ENCODE data around the gene GANC. TPM values are rescaled to one million over a fixed set of nuclear protein-coding genes. Genes with fewer than 3 reads are reported as not detected.

GANC gene
- total RNA-seq = 9.4 and 16.3 TPM in 2 replicates

GRCh38 chr15:42272939-42273899 is at the start of gene GANC, which contains the start of gene TMEM87A:
GANC (plus strand) TSS chr15:42273201; CDS start chr15:42274482, 1,281 bp downstream.
TMEM87A (minus strand) TSS chr15:42273433; CDS start chr15:42273398, 35 bp downstream.

GRCh38 chr15:42359249-42359648 is 86.2 kb downstream of the GANC start, which contains the start of gene CAPN3:
CAPN3 (plus strand) TSS chr15:42359501; CDS start chr15:42359806, 305 bp downstream.

Other genes with a start within 250 kb of the GANC start
- gene PLA2G4D, start 178.6 kb upstream of the GANC start, total RNA-seq = not detected in 2 replicates
- gene PLA2G4F, start 116.6 kb upstream of the GANC start, total RNA-seq = not detected in 2 replicates
- gene VPS39, start 64.9 kb upstream of the GANC start, total RNA-seq = 22.8 and 57.4 TPM in 2 replicates
- gene TMEM87A, start 232 bp downstream of the GANC start, total RNA-seq = 34.6 and 54.2 TPM in 2 replicates
- 0.32 and 0.94 TPM in 2 replicates for gene CAPN3, start 86.3 kb downstream of the GANC start, total RNA-seq
- 27.2 and 48.9 TPM in 2 replicates for gene ZNF106, start 217.9 kb downstream of the GANC start, total RNA-seq
- 158 and 193 TPM in 2 replicates for gene SNAP23, start 222.4 kb downstream of the GANC start, total RNA-seq

Data from bladder microvascular endothelial cell (primary cell).